ENCODE results near the gene SPATA18. TPM values are rescaled to one million over a fixed set of nuclear protein-coding genes. Genes with fewer than 3 reads are reported as not detected.

Gene SPATA18
- total RNA-seq (2014; rRNA removed; shearing (Covaris generic)), result not detected in 2 replicates

GRCh38 chr4:52051213-52051614 lies at the start of gene SPATA18:
SPATA18 (plus strand) TSS chr4:52051304; CDS start chr4:52051705, 401 bp downstream.
- DNase-seq (ENCODE audit: low spot score), result no peak

DNA sequence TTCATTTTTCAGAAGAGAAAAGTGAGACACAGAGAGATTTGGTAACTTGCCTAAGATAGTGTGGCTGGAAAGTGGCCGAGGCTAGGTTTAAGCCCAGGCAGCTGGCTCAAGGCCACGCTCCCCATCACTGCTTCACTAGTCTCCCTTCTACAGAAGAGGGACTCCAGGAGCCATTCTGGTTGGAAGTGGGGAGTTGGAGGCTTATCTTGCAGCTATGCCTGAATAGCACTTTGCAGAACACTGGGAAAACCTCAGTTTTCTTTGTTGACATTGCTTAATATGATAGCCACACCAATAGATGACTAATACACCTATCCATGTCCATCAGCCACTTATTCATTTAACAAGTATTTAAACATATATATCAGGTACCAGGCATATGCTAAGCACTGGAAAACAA lies 49.5 kb upstream of the SPATA18 start:
- DNase-seq (ENCODE audit: low spot score), result no peak

DNA sequence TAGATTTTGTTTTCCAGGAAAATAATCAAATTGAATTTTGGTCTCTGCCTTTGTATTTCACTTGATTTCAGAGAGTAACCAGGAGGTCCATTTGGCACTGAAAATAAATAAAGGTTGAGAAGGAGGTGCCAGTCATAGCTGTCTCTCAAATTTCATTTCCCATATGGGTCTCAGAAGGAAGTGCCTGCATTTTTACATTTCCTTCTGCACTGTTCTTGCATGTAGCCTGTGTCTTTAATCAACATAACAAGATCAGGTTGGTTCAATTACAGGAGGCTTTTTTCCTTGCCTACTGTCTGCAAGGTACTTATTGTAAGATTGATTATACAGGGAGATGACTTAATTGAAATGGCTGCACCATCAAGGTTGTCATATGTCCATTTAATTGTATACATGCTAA lies 46.7 kb upstream of the SPATA18 start:
- DNase-seq (ENCODE audit: low spot score), result no peak

- no peak for DNase-seq (ENCODE audit: low spot score)
These were observed 45.4 kb upstream of the SPATA18 start for GRCh38 chr4:52005604-52006273.

DNA sequence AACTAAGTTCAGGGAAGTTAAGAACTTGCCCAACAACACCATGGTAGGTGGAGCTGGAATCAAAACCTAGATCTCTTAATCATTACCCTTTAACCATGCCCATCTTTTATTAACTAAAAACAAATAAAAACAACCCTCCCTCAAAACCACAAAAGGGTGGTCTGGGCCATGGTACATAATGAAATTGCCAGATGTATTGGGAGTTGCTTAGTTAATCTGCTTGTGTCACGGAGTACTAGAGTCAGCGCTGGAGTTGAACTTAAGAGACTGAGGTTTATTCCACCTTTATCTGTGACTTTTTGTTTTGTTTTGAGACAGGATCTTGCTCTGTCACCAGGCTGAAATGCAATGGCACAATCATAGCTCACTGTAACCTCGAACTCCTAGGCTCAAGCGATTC lies 44.2 kb upstream of the SPATA18 start:
- DNase-seq (ENCODE audit: low spot score), result no peak

DNA sequence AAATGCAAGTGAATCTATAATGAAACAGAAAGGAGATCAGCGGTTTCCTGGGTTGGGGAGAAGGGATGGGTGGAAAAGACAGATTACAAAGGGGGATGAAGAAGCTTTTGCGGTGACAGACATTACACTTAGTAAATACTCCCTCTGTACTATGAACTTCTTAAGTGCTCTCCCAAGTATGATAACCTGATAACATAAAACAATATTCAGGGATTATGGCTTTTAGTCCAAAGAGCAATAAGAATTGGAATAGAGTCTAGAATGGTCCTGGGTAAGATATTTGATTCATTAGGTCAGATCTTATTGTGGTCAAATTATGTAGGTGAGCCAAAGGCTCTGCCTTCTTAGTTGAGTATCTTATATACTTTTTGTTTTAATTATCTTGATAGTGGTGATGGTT lies 40.1 kb upstream of the SPATA18 start:
- DNase-seq (ENCODE audit: low spot score), result no peak

GRCh38 chr4:52012651-52013050 lies 38.5 kb upstream of the SPATA18 start:
- no peak for DNase-seq (ENCODE audit: low spot score)

GRCh38 chr4:52014903-52015302 lies 36.2 kb upstream of the SPATA18 start:
- DNase-seq (ENCODE audit: low spot score), result no peak

DNA sequence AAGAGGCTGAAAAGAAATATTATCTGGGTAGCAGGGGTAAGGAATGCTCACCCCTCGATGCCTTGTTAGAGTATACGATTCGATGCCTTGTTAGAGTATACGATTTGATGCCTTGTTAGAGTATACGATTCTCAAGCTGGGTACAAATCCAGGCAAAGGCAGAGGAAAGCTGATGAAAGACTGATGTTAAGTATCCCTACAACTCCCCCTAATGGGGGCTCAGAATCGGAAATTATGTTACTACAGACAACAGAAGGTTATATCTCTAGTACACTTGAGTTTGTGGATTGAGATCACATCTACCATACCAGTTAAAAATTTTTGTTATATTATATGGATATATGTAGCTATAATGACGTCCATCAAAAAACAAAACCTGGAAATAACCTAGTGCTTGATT lies 35.7 kb upstream of the SPATA18 start:
- DNase-seq (ENCODE audit: low spot score), result no peak

DNA sequence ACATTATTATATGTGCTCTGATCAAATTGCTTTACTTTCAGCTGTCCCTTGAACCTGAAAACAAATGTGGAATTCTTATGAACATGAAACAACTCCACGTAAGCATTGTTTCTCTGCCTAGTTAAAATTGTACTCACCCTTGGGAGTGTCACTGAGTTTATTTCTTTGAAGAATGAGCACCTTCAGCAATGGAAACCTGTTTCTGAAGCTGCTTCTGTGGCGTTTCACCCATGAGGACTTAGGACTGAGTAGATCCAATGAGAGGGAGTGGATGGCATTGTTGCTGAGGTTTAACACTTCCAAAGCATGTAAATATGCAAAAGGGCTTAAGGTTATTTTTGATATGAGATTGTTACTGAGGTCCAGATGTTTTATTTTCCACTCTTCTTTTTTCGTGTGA lies 34.1 kb upstream of the SPATA18 start:
- DNase-seq (ENCODE audit: low spot score), result no peak

DNA sequence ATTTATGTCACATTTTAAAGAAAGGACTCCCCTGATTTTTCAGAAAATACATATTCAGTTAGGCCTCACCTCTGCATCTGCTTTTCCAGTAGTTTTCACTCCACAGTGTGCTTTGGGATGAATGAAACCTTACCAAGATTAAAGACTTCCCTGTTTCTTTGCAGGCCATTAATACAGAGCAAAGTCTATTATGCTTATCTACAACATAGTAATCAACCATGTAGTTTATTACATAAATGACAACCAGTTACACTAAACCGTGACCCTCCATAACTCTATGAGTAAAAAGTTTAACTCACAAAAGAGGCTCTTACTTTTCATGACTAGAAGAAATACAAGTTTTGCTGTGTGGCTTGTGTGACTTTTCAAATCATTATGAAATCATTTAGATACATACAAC lies 33.3 kb upstream of the SPATA18 start:
- DNase-seq (ENCODE audit: low spot score), result no peak

DNA sequence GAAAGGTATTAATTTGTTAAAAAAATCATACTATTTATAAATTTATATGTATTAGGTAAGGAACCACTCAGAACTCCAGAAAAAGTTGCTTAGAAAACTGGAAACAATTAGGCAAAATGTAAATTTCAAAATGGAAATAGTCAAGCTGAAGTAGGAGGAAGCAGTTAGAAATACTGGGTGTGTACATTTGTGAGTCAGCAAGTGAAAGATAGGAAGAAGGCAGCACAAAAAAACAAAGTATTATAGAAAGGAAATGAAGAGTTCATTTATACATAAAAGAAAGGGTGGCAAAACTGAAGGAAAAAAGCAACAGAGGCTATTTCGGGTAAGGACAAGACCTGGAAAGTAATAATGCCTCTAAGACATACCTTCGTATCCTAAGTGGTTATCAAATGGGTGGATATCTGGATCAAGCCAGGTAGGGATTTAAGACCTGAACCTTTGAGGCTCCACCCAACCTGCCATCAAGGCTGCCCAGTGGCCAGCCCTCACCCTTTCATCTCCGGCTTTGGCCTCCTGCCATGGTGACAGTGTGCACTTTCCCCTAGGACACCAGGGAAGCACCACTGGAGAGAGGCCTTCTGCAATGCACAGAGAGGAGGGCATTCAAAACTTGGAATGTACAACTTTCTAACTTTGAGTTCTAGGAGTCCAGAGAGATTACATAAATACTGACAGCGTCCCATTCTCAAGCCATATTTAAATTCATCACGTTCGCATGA lies 31.0 kb upstream of the SPATA18 start, which contains the start of gene LRRC66:
Gene LRRC66, minus strand, starts transcription at position 428 of the 722 bp plus-strand sequence. CDS start 2,750 bp downstream, outside the sequence.
- no peak for DNase-seq (ENCODE audit: low spot score)

- peak; percentile 58 for DNase-seq (ENCODE audit: low spot score)
These were observed 22.1 kb upstream of the SPATA18 start for GRCh38 chr4:52028970-52029369.

- no peak for DNase-seq (ENCODE audit: low spot score)
These were observed 19.1 kb upstream of the SPATA18 start for GRCh38 chr4:52032005-52032404.

DNA sequence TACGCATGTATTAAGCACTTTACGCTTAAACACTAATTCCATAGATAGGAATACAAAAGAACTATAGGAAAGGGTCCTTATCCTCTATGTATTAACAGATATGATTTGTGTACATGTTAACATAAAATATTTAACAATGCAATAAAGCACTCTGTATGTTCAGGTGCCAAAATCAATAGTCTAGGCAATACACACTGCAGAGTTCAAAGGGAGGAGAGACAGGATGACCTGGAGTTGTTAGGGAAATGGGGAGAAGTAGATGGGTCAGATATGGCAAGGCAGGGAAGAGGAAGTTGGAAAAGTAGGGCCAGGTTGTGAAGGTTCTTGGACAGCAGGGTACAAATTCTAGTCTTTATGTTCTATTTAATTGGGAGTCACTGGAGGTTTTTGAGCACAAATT lies 15.9 kb upstream of the SPATA18 start:
- no peak for DNase-seq (ENCODE audit: low spot score)

- no peak for DNase-seq (ENCODE audit: low spot score)
These were observed 14.1 kb upstream of the SPATA18 start for GRCh38 chr4:52036886-52037530.

- DNase-seq (ENCODE audit: low spot score), result peak; percentile 19
These were observed 13.4 kb upstream of the SPATA18 start for GRCh38 chr4:52037689-52038102.

- peak; percentile 15 for DNase-seq (ENCODE audit: low spot score)
These were observed 12.8 kb upstream of the SPATA18 start, which contains the start of gene SGCB for GRCh38 chr4:52038103-52038912. SGCB (minus strand) TSS chr4:52038299; CDS start chr4:52038259, 40 bp downstream.

DNA sequence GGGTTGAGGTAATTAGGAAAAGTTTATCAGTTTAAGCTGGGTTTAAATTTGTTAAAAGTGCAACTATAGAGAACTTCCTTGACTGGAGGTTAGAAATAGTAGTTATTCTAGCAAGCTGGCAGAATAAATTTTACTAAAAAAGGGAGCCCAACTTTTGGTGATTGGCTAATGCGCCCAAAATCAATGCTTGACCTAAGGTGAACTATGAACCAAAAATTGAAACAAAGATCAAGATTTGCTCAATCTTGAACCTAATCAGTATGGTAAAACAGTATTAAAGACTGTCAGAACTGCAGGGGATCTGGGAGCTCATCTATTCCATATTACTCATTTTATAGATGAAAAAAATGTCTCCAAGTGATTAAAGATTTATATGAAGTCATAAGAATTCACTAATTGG lies 6.1 kb upstream of the SPATA18 start:
- no peak for DNase-seq (ENCODE audit: low spot score)

DNA sequence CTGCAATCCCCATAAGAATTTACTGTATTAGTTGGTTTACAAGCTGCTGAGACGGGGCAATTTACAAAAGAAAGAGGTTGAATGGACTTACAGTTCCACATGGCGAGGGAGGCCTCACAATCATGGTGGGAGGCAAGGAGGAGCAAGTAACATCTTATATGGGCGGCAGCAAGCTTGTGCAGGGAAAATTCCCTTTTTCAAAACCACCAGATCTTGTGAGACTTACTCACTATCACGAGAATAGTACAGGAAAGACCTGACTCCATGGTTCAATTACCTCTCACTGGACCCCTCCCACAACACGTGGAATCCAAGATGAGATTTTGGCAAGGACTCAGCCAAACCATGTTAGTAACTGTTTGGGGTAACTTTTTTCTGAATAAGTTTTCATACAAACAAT lies 1.8 kb upstream of the SPATA18 start:
- no peak for DNase-seq (ENCODE audit: low spot score)

- DNase-seq (ENCODE audit: low spot score), result no peak
These were observed 741 bp downstream of the SPATA18 start for GRCh38 chr4:52051615-52052474.

Data from H4 (cell line).